Measurements from ENCODE around the gene ARHGAP8. TPM values are rescaled to one million over a fixed set of nuclear protein-coding genes. Genes with fewer than 3 reads are reported as not detected.
"Not testable (repeated sequence)": the region's sequence is repeated elsewhere in the genome, so short reads cannot be mapped to it uniquely, and the experiment has no call there.

Gene ARHGAP8
- total RNA-seq, 1 donor from 2014 or later, result 0.07 TPM

- no peak for DNase-seq (ENCODE audit: low read depth, low spot score)
Observed at GRCh38 chr22:44765571-44766285, 13.4 kb downstream of the ARHGAP8 start.

GRCh38 chr22:44773082-44773481, 20.7 kb downstream of the ARHGAP8 start:
- no peak for DNase-seq (ENCODE audit: low read depth, low spot score)

- no peak for DNase-seq (ENCODE audit: low read depth, low spot score)
Observed at GRCh38 chr22:44775862-44776261, 23.5 kb downstream of the ARHGAP8 start.

GRCh38 chr22:44776605-44777363, 24.4 kb downstream of the ARHGAP8 start:
- no peak for DNase-seq (ENCODE audit: low read depth, low spot score)

- DNase-seq (ENCODE audit: low read depth, low spot score), result no peak
Observed at GRCh38 chr22:44777364-44777755, 25.0 kb downstream of the ARHGAP8 start.

- DNase-seq (ENCODE audit: low read depth, low spot score), result no peak
Observed at GRCh38 chr22:44780876-44781449, 28.6 kb downstream of the ARHGAP8 start.

- no peak for DNase-seq (ENCODE audit: low read depth, low spot score)
Observed at GRCh38 chr22:44782363-44782963, 30.1 kb downstream of the ARHGAP8 start.

- DNase-seq (ENCODE audit: low read depth, low spot score), result no peak
Observed at GRCh38 chr22:44783091-44783490, 30.7 kb downstream of the ARHGAP8 start.

- DNase-seq (ENCODE audit: low read depth, low spot score), result no peak
Observed at GRCh38 chr22:44783581-44783980, 31.2 kb downstream of the ARHGAP8 start.

- no peak for DNase-seq (ENCODE audit: low read depth, low spot score)
Observed at GRCh38 chr22:44786136-44786535, 33.8 kb downstream of the ARHGAP8 start.

- no peak for DNase-seq (ENCODE audit: low read depth, low spot score)
Observed at GRCh38 chr22:44786610-44787009, 34.2 kb downstream of the ARHGAP8 start.

GRCh38 chr22:44787832-44788231, 35.5 kb downstream of the ARHGAP8 start:
- DNase-seq (ENCODE audit: low read depth, low spot score), result no peak

GRCh38 chr22:44793106-44793505, 40.7 kb downstream of the ARHGAP8 start:
- DNase-seq (ENCODE audit: low read depth, low spot score), result no peak

GRCh38 chr22:44793506-44794172, 41.3 kb downstream of the ARHGAP8 start:
- no peak for DNase-seq (ENCODE audit: low read depth, low spot score)

GRCh38 chr22:44795701-44796630, 43.6 kb downstream of the ARHGAP8 start:
- DNase-seq (ENCODE audit: low read depth, low spot score), result no peak

- no peak for DNase-seq (ENCODE audit: low read depth, low spot score)
Observed at GRCh38 chr22:44797181-44797725, 44.9 kb downstream of the ARHGAP8 start.

- DNase-seq (ENCODE audit: low read depth, low spot score), result no peak
Observed at GRCh38 chr22:44799077-44799945, 46.9 kb downstream of the ARHGAP8 start.

GRCh38 chr22:44799946-44800634, 47.7 kb downstream of the ARHGAP8 start:
- not testable (repeated sequence) for DNase-seq (ENCODE audit: low read depth, low spot score)

- no peak for DNase-seq (ENCODE audit: low read depth, low spot score)
Observed at GRCh38 chr22:44801476-44801875, 49.1 kb downstream of the ARHGAP8 start.
